ENCODE results near the gene UPB1.

Gene UPB1

DNA sequence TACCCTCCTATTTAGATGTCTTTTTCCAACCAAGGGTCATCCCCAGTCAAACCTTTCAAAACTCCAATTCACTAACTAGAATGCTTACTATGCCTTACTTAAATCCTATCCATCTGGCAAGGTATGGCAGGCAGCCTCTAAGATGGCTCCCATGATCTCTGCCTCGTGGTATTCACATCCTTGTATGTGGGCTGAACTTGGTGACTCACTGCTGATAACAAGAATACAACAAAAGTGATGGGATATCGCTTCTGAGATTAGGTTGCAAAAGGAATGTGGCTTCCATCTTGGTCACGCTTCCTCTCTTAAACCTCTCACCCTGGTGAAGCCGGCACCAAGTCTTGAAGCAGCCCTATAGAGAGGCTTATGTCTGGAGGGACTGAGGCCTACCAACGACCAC, 29.6 kb upstream of the UPB1 start:
- DNase-seq (ENCODE audit: low read depth) = peak; percentile 25
- TF ChIP-seq, protein P1, sequence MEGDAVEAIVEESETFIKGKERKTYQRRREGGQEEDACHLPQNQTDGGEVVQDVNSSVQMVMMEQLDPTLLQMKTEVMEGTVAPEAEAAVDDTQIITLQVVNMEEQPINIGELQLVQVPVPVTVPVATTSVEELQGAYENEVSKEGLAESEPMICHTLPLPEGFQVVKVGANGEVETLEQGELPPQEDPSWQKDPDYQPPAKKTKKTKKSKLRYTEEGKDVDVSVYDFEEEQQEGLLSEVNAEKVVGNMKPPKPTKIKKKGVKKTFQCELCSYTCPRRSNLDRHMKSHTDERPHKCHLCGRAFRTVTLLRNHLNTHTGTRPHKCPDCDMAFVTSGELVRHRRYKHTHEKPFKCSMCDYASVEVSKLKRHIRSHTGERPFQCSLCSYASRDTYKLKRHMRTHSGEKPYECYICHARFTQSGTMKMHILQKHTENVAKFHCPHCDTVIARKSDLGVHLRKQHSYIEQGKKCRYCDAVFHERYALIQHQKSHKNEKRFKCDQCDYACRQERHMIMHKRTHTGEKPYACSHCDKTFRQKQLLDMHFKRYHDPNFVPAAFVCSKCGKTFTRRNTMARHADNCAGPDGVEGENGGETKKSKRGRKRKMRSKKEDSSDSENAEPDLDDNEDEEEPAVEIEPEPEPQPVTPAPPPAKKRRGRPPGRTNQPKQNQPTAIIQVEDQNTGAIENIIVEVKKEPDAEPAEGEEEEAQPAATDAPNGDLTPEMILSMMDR (conservative IDR thresholded peaks at IDR 0.05; ENCODE audit: control insufficient read depth, insufficient read depth, low read depth, low read length) = no peak

GRCh38 chr22:24465975-24466374, 29.2 kb upstream of the UPB1 start:
- no peak overlapping the region for H3K4me3 ChIP-seq (ENCODE audit: control insufficient read depth, low read depth, low read length)
- TF ChIP-seq, protein P1 (conservative IDR thresholded peaks at IDR 0.05; ENCODE audit: control insufficient read depth, insufficient read depth, low read depth, low read length) = no peak
- DNase-seq (ENCODE audit: low read depth) = no peak

More for the DNA sequence above, 29.6 kb upstream of the UPB1 start:
- no peak overlapping the region for H3K4me3 ChIP-seq (ENCODE audit: control insufficient read depth, low read depth, low read length)

DNA sequence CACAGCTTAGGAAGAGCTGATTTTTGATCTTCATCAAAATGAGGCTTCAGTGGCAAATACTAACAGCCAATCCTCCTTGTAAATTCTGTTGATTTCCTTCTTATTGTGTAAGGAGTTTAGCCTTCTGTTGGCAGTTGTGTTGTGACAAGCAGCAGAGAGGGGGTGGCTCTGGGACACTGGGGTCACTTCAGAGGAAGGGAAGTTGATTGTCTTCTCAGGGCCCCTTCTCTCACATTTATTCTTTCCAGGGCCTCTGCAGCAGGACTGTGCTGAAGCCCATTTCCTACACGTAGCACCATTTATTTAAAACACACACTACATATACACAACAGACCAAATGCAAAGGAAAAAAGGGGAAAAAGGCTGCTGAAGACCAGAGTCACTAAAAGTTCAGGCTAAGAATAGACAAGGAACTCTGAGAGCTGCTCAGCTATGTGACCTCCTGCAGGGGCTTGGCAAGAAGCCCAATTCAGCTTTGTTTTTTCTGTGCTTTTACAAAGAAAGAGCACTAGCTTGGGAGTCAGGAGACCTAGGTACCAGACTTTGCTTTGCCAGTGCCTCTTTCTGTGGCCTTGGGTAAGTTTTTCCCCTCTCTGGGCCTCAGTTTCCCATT, 28.3 kb upstream of the UPB1 start:
- DNase-seq (ENCODE audit: low read depth) = peak; percentile 54
- TF ChIP-seq, protein P1 (conservative IDR thresholded peaks at IDR 0.05; ENCODE audit: control insufficient read depth, insufficient read depth, low read depth, low read length) = no peak
- H3K4me3 ChIP-seq (ENCODE audit: control insufficient read depth, low read depth, low read length) = no peak overlapping the region

- TF ChIP-seq, protein P1 (conservative IDR thresholded peaks at IDR 0.05; ENCODE audit: control insufficient read depth, insufficient read depth, low read depth, low read length) = no peak
- H3K4me3 ChIP-seq (ENCODE audit: control insufficient read depth, low read depth, low read length) = no peak overlapping the region
- no peak for DNase-seq (ENCODE audit: low read depth)
Observed at GRCh38 chr22:24467340-24467739, 27.8 kb upstream of the UPB1 start.

- peak; percentile 79 for DNase-seq (ENCODE audit: low read depth)
- H3K4me3 ChIP-seq (ENCODE audit: control insufficient read depth, low read depth, low read length) = no peak overlapping the region
- TF ChIP-seq, protein P1 (conservative IDR thresholded peaks at IDR 0.05; ENCODE audit: control insufficient read depth, insufficient read depth, low read depth, low read length) = no peak
Observed at GRCh38 chr22:24471570-24471969, 23.6 kb upstream of the UPB1 start.

- TF ChIP-seq, protein P1 (conservative IDR thresholded peaks at IDR 0.05; ENCODE audit: control insufficient read depth, insufficient read depth, low read depth, low read length) = no peak
- no peak for DNase-seq (ENCODE audit: low read depth)
- no peak overlapping the region for H3K4me3 ChIP-seq (ENCODE audit: control insufficient read depth, low read depth, low read length)
Observed at GRCh38 chr22:24473284-24473683, 21.8 kb upstream of the UPB1 start.

DNA sequence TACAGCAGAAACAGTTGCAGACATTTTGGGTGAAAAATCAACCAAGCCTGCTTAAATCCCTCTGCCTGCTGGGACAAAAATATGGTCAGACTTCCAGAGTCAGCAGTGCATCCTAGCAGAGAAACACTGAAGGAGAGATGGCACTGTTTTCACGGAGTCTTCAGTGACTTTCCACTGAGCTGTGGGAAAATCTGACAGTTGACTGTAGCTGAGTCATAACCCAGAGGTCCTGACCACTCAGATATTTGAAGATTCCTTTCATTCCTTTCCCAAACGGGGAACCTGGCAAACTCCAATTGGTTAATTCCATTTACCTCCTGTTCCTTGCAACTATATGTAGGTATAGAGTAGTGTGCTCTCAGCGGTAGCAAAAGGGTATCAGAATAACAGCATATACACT, 20.9 kb upstream of the UPB1 start:
- H3K4me3 ChIP-seq (ENCODE audit: control insufficient read depth, low read depth, low read length) = no peak overlapping the region
- peak; percentile 74 for DNase-seq (ENCODE audit: low read depth)
- TF ChIP-seq, protein P1 (conservative IDR thresholded peaks at IDR 0.05; ENCODE audit: control insufficient read depth, insufficient read depth, low read depth, low read length) = no peak
